K562 (cell line): ENCODE measurements around the gene MARK2. TPM values are rescaled to one million over a fixed set of nuclear protein-coding genes. Genes with fewer than 3 reads are reported as not detected.

ENCODE experiments used
- BDP1 ChIP-seq: IDR thresholded peaks from 3 replicates; pipeline ENCODE4 v1.6.1; 2011; ENCODE audit not compliant: insufficient read length, insufficient read depth
- BHLHE40 ChIP-seq: IDR thresholded peaks from 2 replicates; pipeline ENCODE4 v1.6.1; 2011; ENCODE audit warnings: low read length, improper control_type of control experiment
- CSDE1 ChIP-seq, 2 experiments: fragments of 450-650 bp; IDR thresholded peaks; 2 replicates each; pipeline ENCODE4 v1.6.1; 2016; ENCODE audit warnings: mild to moderate bottlenecking in 1 of 2
- E2F5 ChIP-seq: sonication (generic); formaldehyde crosslinking; IDR thresholded peaks from 2 replicates; pipeline ENCODE4 v1.8.0; 2022; ENCODE audit warnings: mild to moderate bottlenecking, missing genetic modification reagents
- ELF1 ChIP-seq: fragments of 200-800 bp; sonication (Bioruptor generic); IDR thresholded peaks from 2 replicates; pipeline ENCODE4 v1.6.1; 2016; ENCODE audit warnings: missing genetic modification characterization, missing compliant biosample characterization
- LARP7 ChIP-seq: fragments of 450-650 bp; IDR thresholded peaks from 2 replicates; pipeline ENCODE4 v1.6.1; 2016
- RBM34 ChIP-seq: fragments of 200-400 bp; formaldehyde crosslinking; IDR thresholded peaks from 2 replicates; pipeline ENCODE4 v1.6.1; 2018; ENCODE audit warnings: low read length, borderline replicate concordance; ENCODE audit not compliant: insufficient read depth
- SMARCC2 ChIP-seq: fragments of 450-650 bp; IDR thresholded peaks from 2 replicates; pipeline ENCODE4 v1.6.1; 2017; ENCODE audit warnings: antibody characterized with exemption, moderate library complexity, mild to moderate bottlenecking, low read depth
- SREBF2 ChIP-seq: sonication (generic); formaldehyde crosslinking; IDR thresholded peaks from 2 replicates; pipeline ENCODE4 v1.4.0; 2020; ENCODE audit warnings: mild to moderate bottlenecking, missing genetic modification reagents
- STAT5B ChIP-seq: fragments of 250-450 bp; sonication (Bioruptor Pico); IDR thresholded peaks from 2 replicates; pipeline ENCODE4 v1.8.0; 2021; ENCODE audit warnings: mild to moderate bottlenecking, inconsistent platforms
- TGIF2 ChIP-seq: sonication (generic); formaldehyde crosslinking; IDR thresholded peaks from 2 replicates; pipeline ENCODE4 v1.8.1; 2022; ENCODE audit warnings: mild to moderate bottlenecking, missing genetic modification reagents, moderate library complexity
- ZC3H11A ChIP-seq: IDR thresholded peaks from 2 replicates; pipeline ENCODE4 v1.6.1; 2012; ENCODE audit warnings: low read depth, low read length, improper control_type of control experiment
- ZNF140 ChIP-seq: fragments of 250-450 bp; sonication (Bioruptor Pico); IDR thresholded peaks from 2 replicates; pipeline ENCODE4 v1.8.0; 2021; ENCODE audit warnings: moderate library complexity, mild to moderate bottlenecking, inconsistent platforms
- ZNF174 ChIP-seq: fragments of 250-450 bp; sonication (Bioruptor Pico); IDR thresholded peaks from 2 replicates; pipeline ENCODE4 v1.4.0; 2020; ENCODE audit warnings: mild to moderate bottlenecking
- ZNF280A ChIP-seq: fragments of 450-650 bp; IDR thresholded peaks from 2 replicates; pipeline ENCODE4 v1.6.1; 2018; ENCODE audit warnings: mild to moderate bottlenecking, low read depth; ENCODE audit not compliant: partially characterized antibody
- ZNF511 ChIP-seq: sonication (generic); formaldehyde crosslinking; IDR thresholded peaks from 2 replicates; pipeline ENCODE4 v1.8.0; 2022; ENCODE audit warnings: mild to moderate bottlenecking, missing genetic modification reagents
- ZNF512 ChIP-seq: IDR thresholded peaks from 2 replicates; pipeline ENCODE4 v1.6.1; 2016; ENCODE audit warnings: missing genetic modification characterization, missing compliant biosample characterization
- ZNF668 ChIP-seq: fragments of 250-450 bp; sonication (Bioruptor Pico); IDR thresholded peaks from 2 replicates; pipeline ENCODE4 v1.8.0; 2022; ENCODE audit warnings: mild to moderate bottlenecking, inconsistent platforms
- polyA plus RNA-seq, 8 experiments: library from polyadenylated mRNA; depleted of rRNA in 4 of 8; stranded (reverse) in 5 of 8; unstranded in 3 of 8; fragments of >200 nt; fragmentation: Nextera tagmentation in 2 of 8; fragmentation: Illumina TruSeq in 1 of 8; extraction: Ambion mirVana in 2 of 8; extraction: Trizol in 1 of 8; gene quantifications; 2 replicates each; pipeline versions ENCODE4 v1.2.1 to v1.2.3, GENCODE V29; 2011 to 2014; ENCODE audit warnings: inconsistent platforms in 1 of 8, missing spikeins in 1 of 8
- total RNA-seq, 7 experiments: library from RNA; depleted of rRNA in 6 of 7; stranded (reverse); fragments of >200 nt in 6 of 7; fragmentation: Illumina TruSeq in 2 of 7; extraction: Trizol in 2 of 7; gene quantifications; 2 replicates each; pipeline versions ENCODE4 v1.2.1 to v1.2.3, GENCODE V29; 2011 to 2021; ENCODE audit warnings: low replicate concordance in 1 of 7

MARK2 gene
- total and polyA plus RNA-seq, 9 of the 15 experiments (the other 6 are each of a cell fraction or from before 2014, with no cell fraction given) = 0.32 to 43.5 (median 15.1) TPM

- TF ChIP-seq STAT5B (CRISPR knock-in tag) (no peak), ZNF140 (no peak), ZNF668 (CRISPR knock-in tag) (no peak), SREBF2 (no peak), ZNF512 (no peak), TGIF2 (no peak), RBM34 (no peak), ELF1 (tag) (no peak), CSDE1 (IDR thresholded peaks at IDR 0.05) (no peak), BDP1 (no peak), LARP7 (no peak), ZNF174 (CRISPR knock-in tag) (no peak), ZNF511 (no peak), SMARCC2 (0 out of 2 replicates have a peak, but pooled peaks have one; percentile 21), BHLHE40 (no peak), ZNF280A (no peak), E2F5 (no peak), ZC3H11A (no peak)
Measured at GRCh38 chr11:63941901-63942300, 103.0 kb downstream of the MARK2 start (continued).
